Type B pancreatic cell (in vitro differentiated cells): ENCODE measurements around the gene XAGE1A. TPM values are rescaled to one million over a fixed set of nuclear protein-coding genes. Genes with fewer than 3 reads are reported as not detected.
"Not testable (repeated sequence)": the region's sequence is repeated elsewhere in the genome, so short reads cannot be mapped to it uniquely, and the experiment has no call there.

Experiments used
- DNase-seq: peaks from one replicate; pipeline ENCODE4 v3.0.0; 2021; ENCODE audit warnings: mixed read lengths; ENCODE audit not compliant: unreplicated experiment; ENCODE audit errors: extremely low spot score
- H3K27ac Mint-ChIP-seq: 2 replicates; pipeline ENCODE4 v1.8.0; 2021; ENCODE audit warnings: mild to moderate bottlenecking, mixed read lengths
- H3K27me3 Mint-ChIP-seq: 2 replicates; pipeline ENCODE4 v1.8.0; 2021; ENCODE audit warnings: mixed read lengths
- H3K36me3 Mint-ChIP-seq: 2 replicates; pipeline ENCODE4 v1.8.0; 2021; ENCODE audit warnings: mixed read lengths
- H3K4me1 Mint-ChIP-seq: one replicate; pipeline ENCODE4 v1.8.0; 2021; ENCODE audit warnings: mixed read lengths; ENCODE audit not compliant: unreplicated experiment
- H3K4me3 Mint-ChIP-seq: 2 replicates; pipeline ENCODE4 v1.8.0; 2021; ENCODE audit warnings: mild to moderate bottlenecking, mixed read lengths
- H3K9me3 Mint-ChIP-seq: 2 replicates; pipeline ENCODE4 v1.8.0; 2021; ENCODE audit warnings: mixed read lengths
- CTCF ChIP-seq: fragments of 200-600 bp; sonication (generic); conservative IDR thresholded peaks from 2 replicates; pipeline ENCODE4 v1.5.0; 2021; ENCODE audit warnings: antibody characterized with exemption, mild to moderate bottlenecking
- long read RNA-seq: library from polyadenylated mRNA; unstranded; transcript quantifications from one replicate; pipeline ENCODE4 v2.0.0, GENCODE V29; 2020
- total RNA-seq: library from RNA; stranded (reverse); gene quantifications from 2 replicates; pipeline ENCODE4 v1.2.1, GENCODE V29; 2021; ENCODE audit warnings: low replicate concordance

The XAGE1A gene
- not detected in 2 replicates for total RNA-seq
- long read RNA-seq = 0 reads

GRCh38 chrX:52495545-52496418, at the start of gene XAGE1A:
XAGE1A (plus strand) TSS chrX:52495808; CDS start chrX:52497362, 1,554 bp downstream.
- not testable (repeated sequence) for H3K4me1 Mint-ChIP-seq, DNase-seq, H3K4me3 Mint-ChIP-seq, H3K27ac Mint-ChIP-seq, H3K27me3 Mint-ChIP-seq, H3K36me3 Mint-ChIP-seq, H3K9me3 Mint-ChIP-seq

GRCh38 chrX:52452031-52452430, 43.6 kb upstream of the XAGE1A start:
- H3K9me3 Mint-ChIP-seq, H3K4me3 Mint-ChIP-seq, H3K27me3 Mint-ChIP-seq, H3K27ac Mint-ChIP-seq, DNase-seq, H3K4me1 Mint-ChIP-seq, H3K36me3 Mint-ChIP-seq: not testable (repeated sequence)

- not testable (repeated sequence) for H3K27ac Mint-ChIP-seq, H3K9me3 Mint-ChIP-seq, DNase-seq, H3K36me3 Mint-ChIP-seq, H3K4me3 Mint-ChIP-seq, H3K27me3 Mint-ChIP-seq, H3K4me1 Mint-ChIP-seq
Measured at GRCh38 chrX:52471301-52471700, 24.3 kb upstream of the XAGE1A start.

GRCh38 chrX:52496419-52496772, 788 bp downstream of the XAGE1A start:
- DNase-seq, H3K4me3 Mint-ChIP-seq, H3K36me3 Mint-ChIP-seq, H3K4me1 Mint-ChIP-seq, H3K27me3 Mint-ChIP-seq, H3K9me3 Mint-ChIP-seq, H3K27ac Mint-ChIP-seq: not testable (repeated sequence)

GRCh38 chrX:52501362-52501761, 5.8 kb downstream of the XAGE1A start:
- H3K36me3 Mint-ChIP-seq, H3K9me3 Mint-ChIP-seq: not testable (repeated sequence)

GRCh38 chrX:52504551-52504950, 8.9 kb downstream of the XAGE1A start:
- no peaks in the 10 kb centered on the region for H3K4me1 Mint-ChIP-seq
- H3K9me3 Mint-ChIP-seq = no peaks in the 10 kb centered on the region
- TF ChIP-seq CTCF = no peak
- no peak overlapping the region for H3K4me3 Mint-ChIP-seq
- H3K27me3 Mint-ChIP-seq = no peaks in the 10 kb centered on the region
- DNase-seq = peak; percentile 11
- H3K36me3 Mint-ChIP-seq = no peaks in the 10 kb centered on the region
- H3K27ac Mint-ChIP-seq = no peak overlapping the region

More at GRCh38 chrX:52501362-52501761, 5.8 kb downstream of the XAGE1A start:
- H3K4me3 Mint-ChIP-seq, DNase-seq, H3K27me3 Mint-ChIP-seq, H3K4me1 Mint-ChIP-seq, H3K27ac Mint-ChIP-seq: not testable (repeated sequence)

- H3K9me3 Mint-ChIP-seq = no peaks in the 10 kb centered on the region
- H3K4me3 Mint-ChIP-seq = no peak overlapping the region
- TF ChIP-seq CTCF = no peak
- H3K36me3 Mint-ChIP-seq = no peaks in the 10 kb centered on the region
- H3K27me3 Mint-ChIP-seq = no peaks in the 10 kb centered on the region
- H3K27ac Mint-ChIP-seq = no peak overlapping the region
- no peak for DNase-seq
- H3K4me1 Mint-ChIP-seq = no peaks in the 10 kb centered on the region
Measured at GRCh38 chrX:52507331-52507730, 11.7 kb downstream of the XAGE1A start.

GRCh38 chrX:52509916-52510315, 14.3 kb downstream of the XAGE1A start:
- Mint-ChIP-seq H3K27ac (no peak overlapping the region), H3K4me3 (no peak overlapping the region), H3K4me1 (no peaks in the 10 kb centered on the region), H3K9me3 (no peaks in the 10 kb centered on the region), H3K36me3 (no peaks in the 10 kb centered on the region), H3K27me3 (no peaks in the 10 kb centered on the region)
- no peak for TF ChIP-seq CTCF
- peak; percentile 34 for DNase-seq

- H3K27ac Mint-ChIP-seq, H3K27me3 Mint-ChIP-seq, H3K36me3 Mint-ChIP-seq, H3K4me3 Mint-ChIP-seq, H3K9me3 Mint-ChIP-seq, H3K4me1 Mint-ChIP-seq, DNase-seq: not testable (repeated sequence)
Measured at GRCh38 chrX:52511126-52511525, 15.5 kb downstream of the XAGE1A start.

- H3K4me3 Mint-ChIP-seq, DNase-seq, H3K36me3 Mint-ChIP-seq, H3K27me3 Mint-ChIP-seq, H3K4me1 Mint-ChIP-seq, H3K27ac Mint-ChIP-seq, H3K9me3 Mint-ChIP-seq: not testable (repeated sequence)
Measured at GRCh38 chrX:52516110-52516986, 20.7 kb downstream of the XAGE1A start.

GRCh38 chrX:52516987-52517325, 21.3 kb downstream of the XAGE1A start, which contains the start of gene XAGE1B:
XAGE1B (minus strand) TSS chrX:52517063; CDS start chrX:52515527, 1,536 bp downstream.
- H3K27ac Mint-ChIP-seq, H3K4me1 Mint-ChIP-seq, H3K4me3 Mint-ChIP-seq, DNase-seq, H3K9me3 Mint-ChIP-seq, H3K27me3 Mint-ChIP-seq, H3K36me3 Mint-ChIP-seq: not testable (repeated sequence)
